ENCODE data around the gene LSAMP.

Gene LSAMP

DNA sequence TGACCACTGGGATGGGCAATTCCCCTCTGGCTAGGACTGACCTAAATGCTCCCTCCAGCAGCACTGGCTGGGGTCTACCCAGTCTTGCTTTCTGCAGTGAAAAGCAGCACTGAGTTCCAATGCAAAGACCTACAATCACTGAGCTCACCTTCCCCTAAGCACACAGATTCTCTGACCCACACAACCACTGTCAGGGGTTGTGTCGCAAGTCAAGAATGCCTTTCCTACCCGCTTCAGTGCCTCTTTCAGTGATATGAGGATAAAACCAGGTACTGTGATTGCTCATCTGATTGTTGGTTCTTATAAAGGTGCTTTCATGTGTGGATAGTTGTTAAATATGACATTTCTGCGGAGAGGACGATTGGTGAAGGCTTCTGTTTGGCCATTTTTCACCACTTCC, 476.4 kb downstream of the LSAMP start:
- Histone ChIP-seq H3K4me1 (ENCODE audit: insufficient read depth, poor library complexity, severe bottlenecking) (no peaks in the 10 kb centered on the region), H3K27me3 (ENCODE audit: insufficient read depth, poor library complexity, severe bottlenecking) (no peaks in the 10 kb centered on the region), H3K4me3 (ENCODE audit: severe bottlenecking) (no peak overlapping the region), H3K9me3 (ENCODE audit: severe bottlenecking) (no peaks in the 10 kb centered on the region), H3K36me3 (ENCODE audit: low read depth) (no peaks in the 10 kb centered on the region), H3K27ac (ENCODE audit: poor library complexity, severe bottlenecking) (no peak overlapping the region)
- DNase-seq (ENCODE audit: low spot score) (no peak), ATAC-seq (ENCODE audit: low read depth) (no peak)
- TF ChIP-seq, protein P1, sequence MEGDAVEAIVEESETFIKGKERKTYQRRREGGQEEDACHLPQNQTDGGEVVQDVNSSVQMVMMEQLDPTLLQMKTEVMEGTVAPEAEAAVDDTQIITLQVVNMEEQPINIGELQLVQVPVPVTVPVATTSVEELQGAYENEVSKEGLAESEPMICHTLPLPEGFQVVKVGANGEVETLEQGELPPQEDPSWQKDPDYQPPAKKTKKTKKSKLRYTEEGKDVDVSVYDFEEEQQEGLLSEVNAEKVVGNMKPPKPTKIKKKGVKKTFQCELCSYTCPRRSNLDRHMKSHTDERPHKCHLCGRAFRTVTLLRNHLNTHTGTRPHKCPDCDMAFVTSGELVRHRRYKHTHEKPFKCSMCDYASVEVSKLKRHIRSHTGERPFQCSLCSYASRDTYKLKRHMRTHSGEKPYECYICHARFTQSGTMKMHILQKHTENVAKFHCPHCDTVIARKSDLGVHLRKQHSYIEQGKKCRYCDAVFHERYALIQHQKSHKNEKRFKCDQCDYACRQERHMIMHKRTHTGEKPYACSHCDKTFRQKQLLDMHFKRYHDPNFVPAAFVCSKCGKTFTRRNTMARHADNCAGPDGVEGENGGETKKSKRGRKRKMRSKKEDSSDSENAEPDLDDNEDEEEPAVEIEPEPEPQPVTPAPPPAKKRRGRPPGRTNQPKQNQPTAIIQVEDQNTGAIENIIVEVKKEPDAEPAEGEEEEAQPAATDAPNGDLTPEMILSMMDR (IDR thresholded peaks at IDR 0.05; ENCODE audit: poor library complexity, severe bottlenecking): no peak

GRCh38 chr3:115961380-115961779, 483.9 kb downstream of the LSAMP start:
- H3K36me3 ChIP-seq (ENCODE audit: low read depth): no peaks in the 10 kb centered on the region
- TF ChIP-seq, protein P1 (IDR thresholded peaks at IDR 0.05; ENCODE audit: poor library complexity, severe bottlenecking): no peak
- no peak for DNase-seq (ENCODE audit: low spot score)

GRCh38 chr3:115960799-115961198, 484.5 kb downstream of the LSAMP start:
- TF ChIP-seq, protein P1 (IDR thresholded peaks at IDR 0.05; ENCODE audit: poor library complexity, severe bottlenecking): no peak
- H3K27me3 ChIP-seq (ENCODE audit: insufficient read depth, poor library complexity, severe bottlenecking): no peaks in the 10 kb centered on the region
- no peaks in the 10 kb centered on the region for H3K9me3 ChIP-seq (ENCODE audit: severe bottlenecking)
- ATAC-seq (ENCODE audit: low read depth): no peak
- no peak overlapping the region for H3K4me3 ChIP-seq (ENCODE audit: severe bottlenecking)
- H3K27ac ChIP-seq (ENCODE audit: poor library complexity, severe bottlenecking): no peak overlapping the region
- H3K4me1 ChIP-seq (ENCODE audit: insufficient read depth, poor library complexity, severe bottlenecking): no peaks in the 10 kb centered on the region
- DNase-seq (ENCODE audit: low spot score): no peak
- H3K36me3 ChIP-seq (ENCODE audit: low read depth): no peaks in the 10 kb centered on the region

More at GRCh38 chr3:115961380-115961779, 483.9 kb downstream of the LSAMP start:
- Histone ChIP-seq H3K9me3 (ENCODE audit: severe bottlenecking) (no peaks in the 10 kb centered on the region), H3K4me3 (ENCODE audit: severe bottlenecking) (no peak overlapping the region), H3K27ac (ENCODE audit: poor library complexity, severe bottlenecking) (no peak overlapping the region), H3K4me1 (ENCODE audit: insufficient read depth, poor library complexity, severe bottlenecking) (no peaks in the 10 kb centered on the region), H3K27me3 (ENCODE audit: insufficient read depth, poor library complexity, severe bottlenecking) (no peaks in the 10 kb centered on the region)
- ATAC-seq (ENCODE audit: low read depth): peak; percentile 29; the same call in 1 of the 3 replicates

DNA sequence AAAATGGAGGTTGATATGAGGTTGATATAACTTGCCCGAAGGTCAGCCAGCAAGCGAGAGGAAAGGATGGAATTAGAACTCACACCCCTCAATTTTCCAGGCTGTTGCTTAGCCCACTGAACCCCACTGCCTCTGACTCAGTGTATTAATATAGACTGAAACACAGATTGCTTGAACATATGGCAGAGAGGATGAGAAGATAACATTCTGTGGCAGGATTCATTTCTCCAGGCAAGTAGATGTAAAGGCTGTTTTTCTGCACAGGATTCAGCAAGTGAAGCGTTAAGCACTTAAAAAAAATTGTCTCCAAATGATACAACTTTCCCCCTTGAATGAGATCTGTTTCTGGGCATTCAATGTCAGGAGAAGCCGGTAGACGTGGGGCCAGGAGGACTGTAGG, 486.8 kb downstream of the LSAMP start:
- TF ChIP-seq, protein P1 (IDR thresholded peaks at IDR 0.05; ENCODE audit: poor library complexity, severe bottlenecking): no peak
- ATAC-seq (ENCODE audit: low read depth): no peak

GRCh38 chr3:115947325-115947724, 498.0 kb downstream of the LSAMP start:
- H3K4me3 ChIP-seq (ENCODE audit: severe bottlenecking): no peak overlapping the region
- no peak for DNase-seq (ENCODE audit: low spot score)
- H3K36me3 ChIP-seq (ENCODE audit: low read depth): no peaks in the 10 kb centered on the region
- no peaks in the 10 kb centered on the region for H3K9me3 ChIP-seq (ENCODE audit: severe bottlenecking)
- TF ChIP-seq, protein P1 (IDR thresholded peaks at IDR 0.05; ENCODE audit: poor library complexity, severe bottlenecking): no peak
- no peak overlapping the region for H3K27ac ChIP-seq (ENCODE audit: poor library complexity, severe bottlenecking)
- no peak for ATAC-seq (ENCODE audit: low read depth)
- H3K4me1 ChIP-seq (ENCODE audit: insufficient read depth, poor library complexity, severe bottlenecking): no peaks in the 10 kb centered on the region
- peaks cover 2% of the 10 kb centered on the region for H3K27me3 ChIP-seq (ENCODE audit: insufficient read depth, poor library complexity, severe bottlenecking)

More for the DNA sequence above, 486.8 kb downstream of the LSAMP start:
- Histone ChIP-seq H3K27ac (ENCODE audit: poor library complexity, severe bottlenecking) (no peak overlapping the region), H3K4me3 (ENCODE audit: severe bottlenecking) (no peak overlapping the region), H3K27me3 (ENCODE audit: insufficient read depth, poor library complexity, severe bottlenecking) (no peaks in the 10 kb centered on the region), H3K36me3 (ENCODE audit: low read depth) (no peaks in the 10 kb centered on the region), H3K4me1 (ENCODE audit: insufficient read depth, poor library complexity, severe bottlenecking) (no peaks in the 10 kb centered on the region), H3K9me3 (ENCODE audit: severe bottlenecking) (no peaks in the 10 kb centered on the region)
- DNase-seq (ENCODE audit: low spot score): no peak

Data from RWPE2 (cell line).